Mesendoderm (in vitro differentiated cells): Measurements from ENCODE around the gene KCNH3.
"Not testable (repeated sequence)": the region's sequence is repeated elsewhere in the genome, so short reads cannot be mapped to it uniquely, and the experiment has no call there.

Experiments
- DNase-seq: peaks from one replicate; pipeline ENCODE4 v3.0.0; 2013
- H2AK5ac ChIP-seq: 2 replicates; pipeline ENCODE4 v1.6.1; 2013; ENCODE audit warnings: low read length, inconsistent platforms
- H2BK120ac ChIP-seq: 2 replicates; pipeline ENCODE4 v1.6.1; 2013; ENCODE audit warnings: low read depth, mild to moderate bottlenecking, low read length, moderate library complexity, mixed read lengths
- H2BK15ac ChIP-seq: replicated peaks from 2 replicates; pipeline ENCODE4 v1.6.1; 2013; ENCODE audit warnings: low read depth, mild to moderate bottlenecking, moderate library complexity
- H2BK5ac ChIP-seq: 2 replicates; pipeline ENCODE4 v1.6.1; 2013; ENCODE audit warnings: low read length, inconsistent platforms
- H3K18ac ChIP-seq: 2 replicates; pipeline ENCODE4 v1.6.1; 2013; ENCODE audit warnings: mild to moderate bottlenecking, low read length, mixed read lengths
- H3K23ac ChIP-seq: one replicate; pipeline ENCODE4 v1.6.1; 2013; ENCODE audit warnings: low read length
- H3K27ac ChIP-seq: 2 replicates; pipeline ENCODE4 v1.5.1; 2013; ENCODE audit warnings: low read depth, mild to moderate bottlenecking, inconsistent platforms, low read length, moderate library complexity
- H3K27me3 ChIP-seq: 2 replicates; pipeline ENCODE4 v1.6.1; 2013; ENCODE audit warnings: low read length, control low read depth, mild to moderate bottlenecking, inconsistent platforms; ENCODE audit not compliant: insufficient read depth, poor library complexity
- H3K36me3 ChIP-seq: 2 replicates; pipeline ENCODE4 v1.6.1; 2013; ENCODE audit warnings: low read length, inconsistent platforms; ENCODE audit not compliant: control insufficient read depth, insufficient read depth
- H3K4ac ChIP-seq: one replicate; pipeline ENCODE4 v1.6.1; 2013; ENCODE audit warnings: low read depth, mild to moderate bottlenecking, low read length, moderate library complexity
- H3K4me1 ChIP-seq: 2 replicates; pipeline ENCODE4 v1.6.1; 2013; ENCODE audit warnings: low read depth, low read length, inconsistent platforms; ENCODE audit not compliant: control insufficient read depth
- H3K4me2 ChIP-seq: 2 replicates; pipeline ENCODE4 v1.6.1; 2013; ENCODE audit warnings: low read length
- H3K4me3 ChIP-seq: 2 replicates; pipeline ENCODE4 v1.5.1; 2013; ENCODE audit warnings: mild to moderate bottlenecking, low read length
- H3K56ac ChIP-seq: one replicate; pipeline ENCODE4 v1.6.1; 2013; ENCODE audit warnings: low read length
- H3K79me1 ChIP-seq: 2 replicates; pipeline ENCODE4 v1.6.1; 2013; ENCODE audit warnings: low read length, inconsistent platforms
- H3K79me2 ChIP-seq: 2 replicates; pipeline ENCODE4 v1.6.1; 2013; ENCODE audit warnings: mild to moderate bottlenecking, low read length; ENCODE audit not compliant: control insufficient read depth, insufficient read depth
- H3K9ac ChIP-seq: 2 replicates; pipeline ENCODE4 v1.6.1; 2013; ENCODE audit warnings: low read length, inconsistent platforms
- H4K5ac ChIP-seq: one replicate; pipeline ENCODE4 v1.6.1; 2013; ENCODE audit warnings: low read length
- H4K8ac ChIP-seq: one replicate; pipeline ENCODE4 v1.6.1; 2013; ENCODE audit warnings: low read depth, mild to moderate bottlenecking, control low read depth, low read length, moderate library complexity
- WGBS: extraction: QIAGEN DNeasy Blood & Tissue Kit; methylation state at CpG from one replicate; pipeline ENCODE4 v1.1.7; 2013; ENCODE audit warnings: low lambda C conversion rate, missing lambda C conversion rate; ENCODE audit not compliant: insufficient coverage; ENCODE audit errors: extremely low coverage; 5-methylcytosine and 5-hydroxymethylcytosine counted together

Gene KCNH3

GRCh38 chr12:49531745-49532144, 7.1 kb upstream of the KCNH3 start:
- Histone ChIP-seq H3K27me3 (peaks cover 9% of the 10 kb centered on the region), H2BK120ac (no peak overlapping the region), H3K4me1 (no peaks in the 10 kb centered on the region), H3K27ac (no peak overlapping the region), H2BK5ac (no peak overlapping the region), H3K79me1 (no peaks in the 10 kb centered on the region), H2BK15ac (no peak overlapping the region), H3K4me3 (no peak overlapping the region), H2AK5ac (no peak overlapping the region), H4K5ac (no peak overlapping the region), H3K4me2 (no peak overlapping the region), H4K8ac (no peak overlapping the region), H3K18ac (no peak overlapping the region), H3K79me2 (no peaks in the 10 kb centered on the region), H3K36me3 (peaks cover 5% of the 10 kb centered on the region), H3K9ac (no peak overlapping the region), H3K23ac (no peak overlapping the region), H3K4ac (no peak overlapping the region), H3K56ac (no peak overlapping the region)
- no peak for DNase-seq
- no CpG with 5 or more reads among the region's 2 CpGs for WGBS

GRCh38 chr12:49533331-49533730, 5.5 kb upstream of the KCNH3 start:
- H3K36me3 ChIP-seq: no peaks in the 10 kb centered on the region
- no peak overlapping the region for H4K8ac ChIP-seq
- no peak for DNase-seq
- no peak overlapping the region for H3K4me2 ChIP-seq
- no peak overlapping the region for H2AK5ac ChIP-seq
- H3K18ac ChIP-seq: no peak overlapping the region
- peaks cover 2% of the 10 kb centered on the region for H3K4me1 ChIP-seq
- H3K23ac ChIP-seq: no peak overlapping the region
- no peaks in the 10 kb centered on the region for H3K79me2 ChIP-seq
- H3K27me3 ChIP-seq: peaks cover 24% of the 10 kb centered on the region
- no peak overlapping the region for H3K27ac ChIP-seq
- H3K4me3 ChIP-seq: no peak overlapping the region
- no CpG with 5 or more reads among the region's 10 CpGs for WGBS
- no peak overlapping the region for H2BK120ac ChIP-seq
- H2BK5ac ChIP-seq: no peak overlapping the region
- no peak overlapping the region for H2BK15ac ChIP-seq
- no peaks in the 10 kb centered on the region for H3K79me1 ChIP-seq
- no peak overlapping the region for H3K9ac ChIP-seq
- no peak overlapping the region for H3K56ac ChIP-seq
- no peak overlapping the region for H4K5ac ChIP-seq
- no peak overlapping the region for H3K4ac ChIP-seq

- H2BK5ac ChIP-seq, H2BK120ac ChIP-seq, H4K5ac ChIP-seq, H3K4me1 ChIP-seq, H3K79me1 ChIP-seq, H3K56ac ChIP-seq, H4K8ac ChIP-seq, DNase-seq, H2BK15ac ChIP-seq, H3K4ac ChIP-seq, H3K4me2 ChIP-seq, H3K27ac ChIP-seq, H3K23ac ChIP-seq, H3K9ac ChIP-seq, H3K4me3 ChIP-seq, H3K36me3 ChIP-seq, H3K79me2 ChIP-seq, H2AK5ac ChIP-seq, H3K18ac ChIP-seq: not testable (repeated sequence)
- H3K27me3 ChIP-seq: peaks cover 27% of the 10 kb centered on the region
- WGBS: no CpG with 5 or more reads among the region's 5 CpGs
These were observed 4.7 kb upstream of the KCNH3 start for GRCh38 chr12:49534122-49534521.

DNA sequence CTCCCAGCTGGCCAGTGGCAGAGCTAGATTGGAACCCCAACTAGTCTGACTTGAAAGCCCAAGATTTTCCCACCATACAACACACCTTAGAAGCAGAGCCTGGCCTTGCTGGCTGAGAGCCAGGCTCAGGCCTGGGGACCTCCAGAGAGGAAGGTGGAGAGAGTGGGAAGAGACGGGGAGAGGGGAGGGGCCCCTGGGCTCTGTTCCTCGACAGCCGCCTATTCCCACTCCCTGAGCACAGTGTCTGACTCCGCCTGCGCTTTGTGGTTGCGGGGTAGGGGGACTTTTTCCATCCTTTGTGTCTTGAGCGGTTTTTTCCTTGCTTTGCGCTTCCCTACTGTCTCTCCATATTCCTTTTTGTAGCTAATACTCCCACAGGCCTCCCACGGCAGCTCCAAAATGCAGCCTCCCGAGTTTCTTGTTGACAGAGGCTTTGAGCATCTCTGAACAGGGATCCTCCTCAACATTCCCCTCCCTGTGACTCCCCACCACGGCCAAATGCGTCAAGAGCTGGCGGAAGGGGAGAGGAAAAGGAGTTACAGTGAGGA, 4.0 kb upstream of the KCNH3 start:
- Histone ChIP-seq H3K79me2 (no peaks in the 10 kb centered on the region), H4K8ac (no peak overlapping the region), H3K9ac (no peak overlapping the region), H2BK5ac (no peak overlapping the region), H3K23ac (no peak overlapping the region), H2BK15ac (no peak overlapping the region), H3K4me2 (no peak overlapping the region), H3K27ac (no peak overlapping the region), H2AK5ac (no peak overlapping the region), H3K27me3 (peaks cover 34% of the 10 kb centered on the region), H3K4me3 (no peak overlapping the region), H3K18ac (no peak overlapping the region), H3K79me1 (no peaks in the 10 kb centered on the region), H3K36me3 (no peaks in the 10 kb centered on the region), H3K4me1 (peaks cover 2% of the 10 kb centered on the region), H3K56ac (no peak overlapping the region), H2BK120ac (no peak overlapping the region), H4K5ac (no peak overlapping the region), H3K4ac (no peak overlapping the region)
- no CpG with 5 or more reads among the region's 13 CpGs for WGBS
- DNase-seq: no peak

DNA sequence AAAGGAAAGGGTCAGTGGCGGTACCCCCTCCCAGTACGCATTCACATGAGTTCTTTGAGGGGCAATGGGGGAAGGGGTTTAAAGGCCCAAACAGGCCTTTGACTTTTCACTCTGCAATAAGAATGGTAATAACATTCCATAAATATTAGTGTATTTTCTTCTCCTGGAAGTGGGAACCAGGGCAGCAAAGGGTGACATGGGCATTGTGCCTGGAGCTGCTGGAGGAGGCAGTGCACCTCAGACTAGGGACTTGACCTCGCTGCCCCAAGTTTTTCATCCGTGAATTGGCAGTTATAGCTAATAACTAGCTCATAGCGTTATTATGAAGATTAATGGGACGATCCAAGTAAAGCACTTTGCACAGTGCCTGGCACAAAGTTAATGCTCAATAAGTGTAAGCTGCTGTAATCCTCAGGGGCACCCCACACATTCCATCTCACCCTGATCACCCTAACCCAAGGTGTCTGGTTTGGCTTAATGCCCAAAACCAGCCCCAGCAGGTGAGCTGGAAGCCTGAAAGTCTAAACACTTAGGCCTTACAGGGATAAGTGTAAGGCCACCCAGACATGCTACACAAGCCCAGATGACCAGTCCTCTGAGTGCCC, 2.8 kb upstream of the KCNH3 start:
- WGBS: no CpG with 5 or more reads among the region's 6 CpGs
- Histone ChIP-seq H3K4me3 (no peak overlapping the region), H3K56ac (no peak overlapping the region), H2BK5ac (no peak overlapping the region), H3K79me1 (no peaks in the 10 kb centered on the region), H2BK120ac (no peak overlapping the region), H2AK5ac (no peak overlapping the region), H3K79me2 (no peaks in the 10 kb centered on the region), H3K36me3 (no peaks in the 10 kb centered on the region), H3K4me1 (peaks cover 2% of the 10 kb centered on the region), H3K27ac (no peak overlapping the region), H3K9ac (no peak overlapping the region), H3K18ac (no peak overlapping the region), H3K4me2 (no peak overlapping the region), H2BK15ac (no peak overlapping the region), H3K27me3 (peaks cover 41% of the 10 kb centered on the region), H4K8ac (no peak overlapping the region), H4K5ac (no peak overlapping the region), H3K23ac (no peak overlapping the region), H3K4ac (no peak overlapping the region)
- DNase-seq: no peak

- no peak overlapping the region for H3K4ac ChIP-seq
- H2BK120ac ChIP-seq: no peak overlapping the region
- no peak overlapping the region for H4K5ac ChIP-seq
- H3K56ac ChIP-seq: no peak overlapping the region
- H3K4me2 ChIP-seq: no peak overlapping the region
- H3K23ac ChIP-seq: no peak overlapping the region
- no peak overlapping the region for H4K8ac ChIP-seq
- no peak overlapping the region for H3K9ac ChIP-seq
- no peak overlapping the region for H3K4me3 ChIP-seq
- H2BK15ac ChIP-seq: no peak overlapping the region
- no peaks in the 10 kb centered on the region for H3K79me1 ChIP-seq
- no peaks in the 10 kb centered on the region for H3K36me3 ChIP-seq
- peaks cover 44% of the 10 kb centered on the region for H3K27me3 ChIP-seq
- no CpG with 5 or more reads among the region's 3 CpGs for WGBS
- H3K79me2 ChIP-seq: no peaks in the 10 kb centered on the region
- H2BK5ac ChIP-seq: no peak overlapping the region
- no peak overlapping the region for H2AK5ac ChIP-seq
- H3K4me1 ChIP-seq: peaks cover 2% of the 10 kb centered on the region
- no peak overlapping the region for H3K18ac ChIP-seq
- H3K27ac ChIP-seq: no peak overlapping the region
- no peak for DNase-seq
These were observed 2.2 kb upstream of the KCNH3 start for GRCh38 chr12:49536526-49537071.
